Ishikawa (cell line): ENCODE data around the gene TENT5A.

Experiments used
- CREB1 ChIP-seq: IDR thresholded peaks from 2 replicates; pipeline ENCODE4 v1.6.1; 2012; ENCODE audit warnings: low read depth
- EGR1 ChIP-seq: IDR thresholded peaks from 2 replicates; pipeline ENCODE4 v1.6.1; 2012
- EP300 ChIP-seq: IDR thresholded peaks from 2 replicates; pipeline ENCODE4 v1.6.1; 2012; ENCODE audit warnings: borderline replicate concordance
- NFIC ChIP-seq: IDR thresholded peaks from 2 replicates; pipeline ENCODE4 v1.6.1; 2012
- RAD21 ChIP-seq: IDR thresholded peaks from 2 replicates; pipeline ENCODE4 v1.6.1; 2012; ENCODE audit warnings: low read depth
- TAF1 ChIP-seq: IDR thresholded peaks from 2 replicates; pipeline ENCODE4 v1.6.1; 2012; ENCODE audit warnings: low read depth, mild to moderate bottlenecking
- TEAD4 ChIP-seq: IDR thresholded peaks from 2 replicates; pipeline ENCODE4 v1.6.1; 2012
- YY1 ChIP-seq: IDR thresholded peaks from 2 replicates; pipeline ENCODE4 v1.6.1; 2012; ENCODE audit warnings: low read depth
- TF ChIP-seq, protein P1 (sequence below): IDR thresholded peaks from 2 replicates; pipeline ENCODE4 v1.6.1; 2012; ENCODE audit warnings: low read depth, mild to moderate bottlenecking
- TF ChIP-seq, protein P2 (sequence below): IDR thresholded peaks from 2 replicates; pipeline ENCODE4 v1.6.1; 2012

DNA sequence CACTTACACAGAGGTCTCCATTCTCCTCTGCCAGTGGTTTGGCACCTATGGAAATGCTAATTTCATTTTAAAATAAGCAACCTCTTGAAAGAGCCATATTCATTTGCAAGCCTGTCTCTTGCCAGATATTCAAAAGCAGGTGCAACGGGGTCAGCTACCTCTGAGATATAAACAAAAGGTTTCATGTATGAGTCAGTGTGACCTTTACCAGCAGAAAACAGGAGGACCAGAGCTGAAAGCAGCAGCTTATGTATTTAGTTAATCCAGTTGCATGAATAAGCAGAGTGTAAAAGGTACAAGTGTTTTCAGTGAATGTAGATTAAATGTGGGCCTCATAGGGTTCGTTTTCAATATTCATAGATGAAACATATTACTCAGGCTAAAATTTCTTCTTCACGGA, 56.0 kb downstream of the TENT5A start:
- TF ChIP-seq, protein P1, sequence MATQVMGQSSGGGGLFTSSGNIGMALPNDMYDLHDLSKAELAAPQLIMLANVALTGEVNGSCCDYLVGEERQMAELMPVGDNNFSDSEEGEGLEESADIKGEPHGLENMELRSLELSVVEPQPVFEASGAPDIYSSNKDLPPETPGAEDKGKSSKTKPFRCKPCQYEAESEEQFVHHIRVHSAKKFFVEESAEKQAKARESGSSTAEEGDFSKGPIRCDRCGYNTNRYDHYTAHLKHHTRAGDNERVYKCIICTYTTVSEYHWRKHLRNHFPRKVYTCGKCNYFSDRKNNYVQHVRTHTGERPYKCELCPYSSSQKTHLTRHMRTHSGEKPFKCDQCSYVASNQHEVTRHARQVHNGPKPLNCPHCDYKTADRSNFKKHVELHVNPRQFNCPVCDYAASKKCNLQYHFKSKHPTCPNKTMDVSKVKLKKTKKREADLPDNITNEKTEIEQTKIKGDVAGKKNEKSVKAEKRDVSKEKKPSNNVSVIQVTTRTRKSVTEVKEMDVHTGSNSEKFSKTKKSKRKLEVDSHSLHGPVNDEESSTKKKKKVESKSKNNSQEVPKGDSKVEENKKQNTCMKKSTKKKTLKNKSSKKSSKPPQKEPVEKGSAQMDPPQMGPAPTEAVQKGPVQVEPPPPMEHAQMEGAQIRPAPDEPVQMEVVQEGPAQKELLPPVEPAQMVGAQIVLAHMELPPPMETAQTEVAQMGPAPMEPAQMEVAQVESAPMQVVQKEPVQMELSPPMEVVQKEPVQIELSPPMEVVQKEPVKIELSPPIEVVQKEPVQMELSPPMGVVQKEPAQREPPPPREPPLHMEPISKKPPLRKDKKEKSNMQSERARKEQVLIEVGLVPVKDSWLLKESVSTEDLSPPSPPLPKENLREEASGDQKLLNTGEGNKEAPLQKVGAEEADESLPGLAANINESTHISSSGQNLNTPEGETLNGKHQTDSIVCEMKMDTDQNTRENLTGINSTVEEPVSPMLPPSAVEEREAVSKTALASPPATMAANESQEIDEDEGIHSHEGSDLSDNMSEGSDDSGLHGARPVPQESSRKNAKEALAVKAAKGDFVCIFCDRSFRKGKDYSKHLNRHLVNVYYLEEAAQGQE, result no peak
- TF ChIP-seq RAD21 (no peak), TEAD4 (no peak), NFIC (no peak), EP300 (no peak), TAF1 (no peak), CREB1 (no peak), EGR1 (no peak), YY1 (no peak)
- TF ChIP-seq, protein P2, sequence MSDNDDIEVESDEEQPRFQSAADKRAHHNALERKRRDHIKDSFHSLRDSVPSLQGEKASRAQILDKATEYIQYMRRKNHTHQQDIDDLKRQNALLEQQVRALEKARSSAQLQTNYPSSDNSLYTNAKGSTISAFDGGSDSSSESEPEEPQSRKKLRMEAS, result no peak
